ENCODE results near the gene MEI1.
"Not testable (repeated sequence)": the region's sequence is repeated elsewhere in the genome, so short reads cannot be mapped to it uniquely, and the experiment has no call there.

Gene MEI1

GRCh38 chr22:41681616-41682015 is 17.7 kb upstream of the MEI1 start:
- no peak for DNase-seq (ENCODE audit: low read depth in 2 of 2)

DNA sequence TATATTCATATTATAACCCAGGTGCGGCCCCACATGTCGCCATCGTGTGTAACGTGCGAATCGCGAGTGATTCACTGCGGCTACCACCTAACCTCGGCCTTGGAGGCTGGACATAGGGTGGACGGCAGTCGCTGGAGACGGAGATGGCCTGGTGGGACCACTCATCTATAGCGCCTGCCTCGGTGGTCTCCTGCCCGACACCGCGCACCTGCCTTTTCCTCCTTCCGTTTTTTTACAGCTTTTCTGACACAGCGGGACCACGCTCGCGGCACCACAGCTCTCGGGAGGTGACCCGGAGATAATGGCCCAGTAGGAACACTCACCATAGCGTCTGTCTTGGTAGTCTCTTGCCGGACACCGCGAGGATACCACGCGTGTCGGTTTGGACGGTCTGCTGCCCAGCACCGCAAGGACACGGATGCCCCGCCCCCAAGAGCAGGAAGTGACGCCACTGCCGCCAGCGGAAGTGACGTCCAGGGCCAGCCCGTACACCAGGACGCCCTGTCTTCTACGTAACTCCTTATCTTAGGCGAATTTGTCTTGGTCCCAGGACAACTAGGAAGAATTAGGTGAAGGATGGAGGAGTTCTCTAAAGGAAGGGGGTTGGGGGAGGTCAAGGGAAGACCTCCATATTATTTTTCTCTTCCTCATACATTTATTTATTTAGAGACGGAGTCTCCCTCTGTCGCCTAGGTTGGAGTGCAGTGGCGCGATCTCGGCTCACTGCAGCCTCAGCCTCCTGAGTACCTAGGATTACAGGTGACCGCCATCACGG is 17.1 kb upstream of the MEI1 start:
- DNase-seq (ENCODE audit: low read depth in 2 of 2) = peak; percentile 71 to 75

GRCh38 chr22:41683052-41683451 is 16.3 kb upstream of the MEI1 start:
- no peak for DNase-seq (ENCODE audit: low read depth in 2 of 2)

DNA sequence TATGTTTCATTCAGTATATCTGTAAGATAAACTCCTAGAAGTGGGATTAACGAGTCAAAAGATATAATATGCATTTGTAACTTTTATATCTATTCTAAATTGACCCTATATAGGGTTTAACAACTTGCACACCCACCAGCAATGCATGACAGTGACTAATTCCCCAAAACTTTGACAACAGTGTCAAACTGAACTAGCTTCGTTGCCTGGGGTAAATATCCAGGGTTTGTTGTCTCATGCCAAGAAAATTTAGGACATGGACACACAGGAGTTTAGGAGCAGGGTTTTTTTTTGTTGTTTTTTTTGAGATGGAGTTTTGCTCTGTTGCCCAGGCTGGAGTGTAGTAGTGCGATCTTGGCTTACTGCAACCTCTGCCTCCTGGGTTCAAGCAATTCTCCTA is 15.7 kb upstream of the MEI1 start:
- no peak for DNase-seq (ENCODE audit: low read depth in 2 of 2)

GRCh38 chr22:41684194-41684593 is 15.1 kb upstream of the MEI1 start:
- no peak for DNase-seq (ENCODE audit: low read depth in 2 of 2)

- not testable (repeated sequence) for DNase-seq (ENCODE audit: low read depth in 2 of 2)
These were observed 12.4 kb upstream of the MEI1 start for GRCh38 chr22:41686890-41687289.

DNA sequence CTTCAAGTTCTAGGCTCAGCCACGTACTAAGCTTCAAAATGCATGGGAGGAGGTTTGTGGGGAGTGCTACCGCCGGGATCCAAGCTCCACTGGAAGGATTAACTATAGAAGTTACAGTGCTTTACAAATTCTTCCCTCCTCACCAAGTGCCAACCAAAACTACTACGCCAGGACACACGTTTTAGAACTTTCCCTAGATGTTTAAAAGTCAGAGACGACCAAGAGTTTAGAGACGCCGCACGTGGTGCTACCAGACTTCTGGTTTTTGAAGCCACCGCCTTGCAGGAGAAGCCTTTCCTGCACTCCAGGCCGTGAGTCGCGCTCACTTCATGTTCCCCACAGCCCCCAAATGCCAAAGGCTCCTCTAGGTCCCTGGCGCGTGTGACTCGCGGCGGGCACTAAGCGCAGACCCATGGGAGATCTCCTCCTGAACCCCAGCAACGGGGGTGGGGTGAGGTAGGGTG is 11.4 kb upstream of the MEI1 start:
- DNase-seq (ENCODE audit: low read depth in 2 of 2) = no peak

DNA sequence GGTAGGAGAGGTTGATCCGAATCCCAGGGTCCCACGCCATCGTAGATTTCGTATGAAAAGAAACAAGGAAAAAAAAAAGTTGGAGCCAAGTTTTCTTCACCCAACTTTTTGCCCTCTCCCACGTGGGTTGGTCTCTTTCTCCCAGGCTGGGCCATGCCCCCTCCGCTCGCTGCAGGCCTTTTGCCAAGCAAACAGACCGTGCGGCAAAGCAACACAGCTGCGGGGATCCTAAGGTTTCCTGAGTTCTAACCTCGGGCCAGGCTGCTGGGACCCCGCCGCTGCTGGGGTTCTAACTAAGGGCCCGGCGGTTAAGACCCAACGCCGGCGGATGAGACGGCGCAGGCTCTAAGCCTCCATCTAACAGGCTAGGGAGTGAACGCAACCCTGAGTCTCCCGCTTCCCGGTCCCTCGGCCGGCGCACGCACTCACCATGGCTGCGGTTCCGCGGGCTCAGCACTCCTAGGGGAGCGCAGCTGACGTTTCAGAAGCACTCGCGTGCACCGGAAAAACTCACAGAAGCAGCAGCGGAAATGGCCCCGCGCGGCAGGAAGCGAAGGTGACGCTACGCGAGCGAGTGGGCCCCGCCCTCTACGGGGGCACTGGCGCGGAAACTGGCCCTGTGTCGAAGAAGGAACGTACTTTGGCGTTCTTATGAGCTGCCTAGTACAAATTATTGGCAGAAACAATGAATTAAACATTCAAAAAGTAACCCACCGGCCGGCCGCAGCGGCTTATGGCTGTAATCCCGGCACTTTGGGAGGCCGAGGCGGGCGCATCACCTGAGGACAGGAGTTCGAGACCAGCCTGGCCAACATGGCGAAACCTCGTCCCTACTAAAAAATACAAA is 10.7 kb upstream of the MEI1 start, which contains the start of gene SNU13:
SNU13 (minus strand) TSS at position 503 of the 847 bp plus-strand sequence; CDS start at position 432, 71 bp downstream.
- peak; percentile 85 to 89 for DNase-seq (ENCODE audit: low read depth in 2 of 2)

DNA sequence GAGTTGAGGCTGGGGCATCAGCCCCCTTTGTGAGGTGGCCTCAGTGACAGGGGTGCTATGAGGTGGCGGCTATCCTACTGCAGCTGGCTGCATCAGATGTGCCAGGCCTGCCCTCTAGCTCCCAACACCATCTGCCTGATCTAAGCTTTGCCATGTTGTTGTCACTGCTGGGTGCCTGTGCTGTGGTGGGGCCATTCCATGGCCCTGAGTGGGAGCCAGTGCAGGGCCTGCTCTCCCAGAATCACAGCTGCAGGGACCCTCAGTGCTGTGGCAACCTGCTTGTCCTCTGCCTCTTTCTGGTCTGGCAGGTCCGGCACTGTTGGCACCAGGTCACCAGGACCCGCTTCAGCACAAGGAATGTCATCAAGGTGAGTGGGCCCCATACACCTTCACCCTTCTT is 8.8 kb upstream of the MEI1 start:
- DNase-seq (ENCODE audit: low read depth in 2 of 2) = no peak

DNA sequence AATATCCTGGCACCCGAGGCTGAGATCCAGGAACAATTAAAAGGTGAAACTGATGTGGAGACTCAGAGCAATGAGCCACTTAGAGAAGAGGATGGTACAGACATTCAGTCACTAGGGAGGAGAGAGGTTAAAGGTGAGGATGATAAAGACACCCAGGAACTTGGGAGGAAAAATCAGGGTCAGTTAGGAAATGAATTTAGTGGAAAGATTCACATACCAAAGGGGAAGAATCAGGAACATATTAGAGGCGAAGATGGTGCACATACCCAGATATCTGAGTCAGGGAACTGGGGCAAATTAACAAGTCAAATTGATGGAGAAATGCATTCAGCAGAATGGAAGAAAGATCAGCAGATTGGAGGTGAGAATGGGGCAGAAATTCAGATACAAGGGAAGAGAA is 4.1 kb upstream of the MEI1 start:
- no peak for DNase-seq (ENCODE audit: low read depth in 2 of 2)

DNA sequence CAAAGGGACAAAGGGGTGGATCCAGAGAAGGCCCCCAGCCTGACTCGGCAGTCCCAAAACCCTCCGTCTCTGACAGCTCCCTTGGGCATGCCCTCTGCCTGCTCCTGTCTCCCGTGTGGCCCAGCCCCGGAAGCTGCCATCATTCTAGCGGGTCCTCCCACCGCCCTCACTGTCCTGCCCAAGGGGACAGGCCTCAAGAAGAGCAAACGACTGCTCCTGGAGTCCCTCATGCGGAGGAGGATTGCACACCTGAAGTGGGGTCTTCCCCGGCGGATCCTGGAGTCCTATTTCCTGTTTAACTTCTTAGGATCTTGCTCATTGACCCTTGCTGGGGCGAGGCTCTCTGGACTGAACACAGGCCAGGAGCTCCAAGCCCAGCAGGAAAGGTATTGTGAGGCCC is 2.6 kb upstream of the MEI1 start:
- no peak for DNase-seq (ENCODE audit: low read depth in 2 of 2)

DNA sequence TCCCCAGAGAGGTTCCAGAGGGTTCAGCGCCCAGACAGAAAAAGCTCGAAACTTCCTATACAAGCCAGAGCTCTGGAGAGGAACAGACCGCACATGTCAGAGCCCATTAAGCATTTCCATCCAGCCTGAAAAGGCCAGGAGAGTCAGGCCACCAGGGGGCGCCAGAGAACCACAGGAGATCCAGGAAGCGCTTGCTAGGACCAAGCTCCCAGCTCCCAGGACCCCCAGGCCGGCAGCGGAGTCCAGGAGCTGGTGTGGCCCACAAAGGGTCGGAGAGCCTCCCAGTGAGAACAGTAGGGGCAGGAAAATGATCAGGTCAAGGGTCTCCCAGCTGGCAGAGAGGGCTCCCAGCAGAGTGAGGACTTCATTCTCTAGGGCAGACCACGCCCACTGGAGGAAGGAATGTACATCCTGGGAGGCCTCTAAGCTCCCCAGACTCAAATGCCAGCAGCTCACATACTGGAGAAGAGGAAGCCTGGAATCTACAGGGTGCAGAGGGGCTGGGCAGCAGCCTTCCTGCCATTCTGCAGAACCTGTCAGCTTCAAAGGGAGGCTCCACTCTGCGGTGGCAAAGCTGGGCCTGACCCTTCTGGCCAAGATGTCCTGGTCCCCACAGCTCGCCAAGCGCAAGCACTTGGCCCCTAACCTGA is 2.1 kb upstream of the MEI1 start:
- peak; percentile 79 to 85 for DNase-seq (ENCODE audit: low read depth in 2 of 2)

DNA sequence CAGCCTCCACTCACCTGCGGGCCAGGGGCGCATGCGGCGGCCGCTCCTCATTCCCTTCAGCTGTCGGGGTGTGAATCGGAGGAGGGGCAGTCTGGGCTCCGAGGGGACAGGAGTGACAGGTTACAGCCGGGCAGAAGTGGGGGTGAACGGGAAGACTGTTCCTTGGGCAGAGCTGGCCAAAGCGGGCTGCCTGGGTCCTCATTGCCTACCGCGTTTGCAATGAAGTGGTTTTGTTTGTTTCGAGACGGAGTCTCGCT is 733 bp downstream of the MEI1 start:
- DNase-seq (ENCODE audit: low read depth in 2 of 2) = no peak

DNA sequence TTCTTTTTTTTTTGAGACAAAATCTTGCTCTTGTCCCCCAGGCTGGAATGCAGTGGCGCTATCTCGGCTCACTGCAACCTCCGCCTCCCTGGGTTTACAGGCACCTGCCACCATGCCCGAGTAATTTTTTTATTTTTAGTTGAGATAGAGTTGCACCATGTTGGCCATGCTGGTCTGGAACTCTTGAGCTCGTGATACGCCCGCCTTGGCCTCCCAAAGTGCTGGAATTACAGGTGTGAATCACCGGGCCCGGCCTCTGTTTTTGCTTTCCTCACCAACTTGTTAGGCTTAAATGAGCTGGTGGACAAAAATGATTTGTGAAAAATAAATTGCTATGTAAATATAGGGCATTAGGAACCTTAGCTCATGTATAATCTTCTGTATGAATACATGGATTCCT is 3.5 kb downstream of the MEI1 start:
- DNase-seq (ENCODE audit: low read depth in 2 of 2) = no peak

DNA sequence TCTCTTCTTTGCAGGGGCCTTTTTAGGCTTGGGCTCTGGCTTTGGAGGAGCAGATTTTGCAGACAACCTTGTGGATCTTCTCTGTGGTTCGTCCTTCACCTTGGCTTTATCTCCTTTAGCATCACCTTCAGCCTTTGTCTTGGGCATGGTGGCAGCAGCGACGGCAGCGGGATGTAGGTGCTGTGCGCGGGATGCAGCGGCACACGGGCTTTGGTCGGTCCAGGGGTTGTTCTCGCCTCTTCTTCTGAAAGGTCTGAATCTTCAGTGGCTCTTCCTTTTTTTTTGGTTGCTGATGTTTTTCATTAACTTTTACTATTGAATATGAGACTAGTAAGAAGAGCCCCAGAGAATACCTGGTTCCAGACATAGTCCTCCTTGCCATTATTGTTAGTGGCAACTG is 10.0 kb downstream of the MEI1 start:
- no peak for DNase-seq (ENCODE audit: low read depth in 2 of 2)

DNA sequence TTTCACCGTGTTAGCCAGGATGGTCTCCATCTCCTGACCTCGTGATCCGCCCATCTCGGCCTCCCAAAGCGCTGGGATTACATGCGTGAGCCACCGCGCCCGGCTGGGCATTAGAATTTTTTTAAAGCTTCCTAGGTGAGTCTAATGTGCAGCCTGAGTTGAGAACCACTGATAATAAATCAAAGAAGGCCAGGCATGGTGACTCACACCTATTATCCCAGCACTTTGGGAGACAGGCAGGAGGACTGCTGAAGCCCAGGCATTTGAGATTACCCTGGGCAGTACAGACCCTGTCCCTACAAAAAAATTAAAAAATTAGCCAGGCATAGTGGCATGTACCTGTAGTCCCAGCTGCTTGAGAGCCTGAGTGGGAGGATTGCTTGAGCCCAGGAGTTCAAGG is 13.7 kb downstream of the MEI1 start:
- DNase-seq (ENCODE audit: low read depth in 2 of 2) = no peak

- DNase-seq (ENCODE audit: low read depth in 2 of 2) = no peak
These were observed 23.2 kb downstream of the MEI1 start for GRCh38 chr22:41722496-41722895.

DNA sequence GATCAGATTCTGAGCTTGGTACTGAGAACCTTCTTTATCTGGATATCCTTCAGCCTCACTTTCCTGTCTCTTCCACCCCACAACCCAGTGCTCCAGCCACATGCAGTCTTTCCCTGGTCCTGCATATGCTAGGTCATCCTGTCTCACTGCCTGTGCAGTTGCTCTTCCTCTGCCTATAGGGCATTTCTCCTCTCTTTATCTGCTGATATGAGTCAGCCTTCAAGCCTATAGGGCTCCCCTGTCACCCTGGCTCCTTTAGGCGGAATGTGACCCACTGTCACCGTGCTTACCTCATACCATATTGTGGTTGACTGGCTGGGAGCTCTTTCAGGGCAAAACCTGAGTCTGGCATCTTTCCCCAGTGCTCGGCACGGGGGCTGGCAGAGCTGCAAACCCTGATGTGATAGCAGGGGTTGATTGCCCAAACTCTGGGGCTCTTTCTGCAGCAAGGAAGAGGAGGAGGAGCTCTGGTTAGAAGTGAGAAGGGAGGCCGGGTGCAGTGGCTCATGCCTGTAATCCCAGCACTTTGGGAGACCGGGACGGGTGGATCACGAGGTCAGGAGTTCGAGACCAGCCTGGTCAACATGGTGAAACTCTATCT is 26.3 kb downstream of the MEI1 start:
- DNase-seq (ENCODE audit: low read depth in 2 of 2) = no peak

GRCh38 chr22:41731609-41732008 is 32.3 kb downstream of the MEI1 start:
- no peak for DNase-seq (ENCODE audit: low read depth in 2 of 2)

GRCh38 chr22:41732096-41732772 is 32.9 kb downstream of the MEI1 start:
- DNase-seq (ENCODE audit: low read depth in 2 of 2) = no peak

DNA sequence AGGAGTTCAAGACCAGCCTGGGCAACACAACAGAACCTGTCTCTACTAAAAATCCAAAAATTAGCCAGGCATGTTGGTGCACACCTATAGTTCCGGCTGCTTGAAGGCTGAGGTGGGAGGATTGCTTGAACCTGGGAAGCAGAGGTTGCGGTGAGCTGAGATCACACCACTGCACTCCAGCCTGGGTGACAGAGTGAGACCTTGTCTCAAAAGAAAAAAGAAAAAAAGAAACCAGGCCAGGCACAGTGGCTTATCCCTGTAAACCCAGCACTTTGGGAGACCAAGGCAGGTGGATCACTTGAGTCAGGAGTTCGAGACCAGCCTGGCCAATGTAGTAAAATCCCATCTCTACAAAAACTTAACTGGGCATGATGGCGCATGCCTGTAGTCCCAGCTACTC is 33.9 kb downstream of the MEI1 start:
- not testable (repeated sequence) for DNase-seq (ENCODE audit: low read depth in 2 of 2)

DNA sequence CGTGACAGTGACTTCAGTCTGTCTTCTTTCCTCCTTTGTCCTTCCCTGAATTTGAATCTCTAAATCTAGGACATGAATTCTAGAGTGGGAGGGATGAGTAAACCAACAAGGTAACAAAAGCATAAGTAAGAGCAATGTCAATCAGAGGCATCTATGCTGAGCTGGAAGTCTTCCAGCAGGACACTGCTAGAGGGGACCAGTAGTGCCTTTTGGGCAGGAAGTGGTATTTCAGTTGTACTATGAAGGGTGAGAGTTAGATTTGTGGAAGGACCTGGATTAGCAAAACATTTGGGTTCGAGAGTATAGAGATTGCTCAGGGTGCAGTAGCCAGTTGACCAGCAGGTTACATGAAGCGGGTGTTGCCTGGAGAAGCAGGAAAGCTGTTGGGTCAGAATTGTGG is 40.3 kb downstream of the MEI1 start:
- DNase-seq (ENCODE audit: low read depth in 2 of 2) = no peak
